SK-N-SH treated with all-trans-retinoic acid at 6 μM for 48 hours (cell line): ENCODE measurements around the gene TSPAN18.

Experiments
- ATAC-seq: fragments of 200-7000 bp; cut with Tn5 transposase; 3 replicates; pipeline ENCODE4 v1.9.1; 2020; ENCODE audit warnings: mild to moderate bottlenecking, moderate library complexity
- ARNTL ChIP-seq: fragments of 450-650 bp; formaldehyde crosslinking; IDR thresholded peaks from 2 replicates; pipeline ENCODE4 v1.5.0; 2020; ENCODE audit warnings: low read depth, mild to moderate bottlenecking, moderate library complexity, borderline replicate concordance
- BACH2 ChIP-seq: fragments of 250-450 bp; sonication (Bioruptor Pico); IDR thresholded peaks from 2 replicates; pipeline ENCODE4 v1.9.0; 2021; ENCODE audit warnings: mild to moderate bottlenecking, borderline replicate concordance
- CSDC2 ChIP-seq: fragments of 250-450 bp; sonication (Bioruptor Pico); IDR thresholded peaks from 2 replicates; pipeline ENCODE4 v1.5.0; 2020; ENCODE audit warnings: mild to moderate bottlenecking, moderate library complexity
- ESRRG ChIP-seq: fragments of 250-450 bp; sonication (Bioruptor Pico); IDR thresholded peaks from 2 replicates; pipeline ENCODE4 v1.6.1; 2021; ENCODE audit warnings: mild to moderate bottlenecking
- OSR1 ChIP-seq: fragments of 250-450 bp; sonication (Bioruptor Pico); IDR thresholded peaks from 2 replicates; pipeline ENCODE4 v1.8.0; 2022; ENCODE audit warnings: moderate library complexity, mild to moderate bottlenecking, inconsistent platforms
- PPARA ChIP-seq: fragments of 250-450 bp; sonication (Bioruptor Pico); IDR thresholded peaks from 2 replicates; pipeline ENCODE4 v1.5.0; 2020; ENCODE audit warnings: mild to moderate bottlenecking, borderline replicate concordance
- RARB ChIP-seq: fragments of 250-450 bp; sonication (Bioruptor Pico); IDR thresholded peaks from 2 replicates; pipeline ENCODE4 v1.8.0; 2021; ENCODE audit warnings: mild to moderate bottlenecking, moderate library complexity
- SNAI2 ChIP-seq: fragments of 250-450 bp; sonication (Bioruptor Pico); IDR thresholded peaks from 2 replicates; pipeline ENCODE4 v1.5.0; 2020; ENCODE audit warnings: mild to moderate bottlenecking, moderate library complexity
- TCF4 ChIP-seq: fragments of 250-450 bp; sonication (Bioruptor Pico); IDR thresholded peaks from 2 replicates; pipeline ENCODE4 v1.8.0; 2021; ENCODE audit warnings: mild to moderate bottlenecking, moderate library complexity, borderline replicate concordance
- TOX ChIP-seq: fragments of 250-450 bp; sonication (Bioruptor Pico); IDR thresholded peaks from 2 replicates; pipeline ENCODE4 v1.8.0; 2021; ENCODE audit warnings: mild to moderate bottlenecking, moderate library complexity, borderline replicate concordance
- ZFP3 ChIP-seq: fragments of 250-450 bp; sonication (Bioruptor Pico); IDR thresholded peaks from 2 replicates; pipeline ENCODE4 v1.5.0; 2020; ENCODE audit warnings: mild to moderate bottlenecking, moderate library complexity
- ZFP30 ChIP-seq: fragments of 450-650 bp; formaldehyde crosslinking; IDR thresholded peaks from 2 replicates; pipeline ENCODE4 v1.5.0; 2022; ENCODE audit warnings: mild to moderate bottlenecking, moderate library complexity
- ZNF565 ChIP-seq: fragments of 450-650 bp; formaldehyde crosslinking; conservative IDR thresholded peaks from 2 replicates; pipeline ENCODE4 v1.5.0; 2020; ENCODE audit warnings: low read depth, mild to moderate bottlenecking, moderate library complexity
- ZNF70 ChIP-seq: fragments of 450-650 bp; formaldehyde crosslinking; IDR thresholded peaks from 2 replicates; pipeline ENCODE4 v1.5.0; 2020; ENCODE audit warnings: mild to moderate bottlenecking, moderate library complexity
- ZNF8 ChIP-seq: fragments of 450-650 bp; formaldehyde crosslinking; IDR thresholded peaks from 2 replicates; pipeline ENCODE4 v1.5.0; 2020; ENCODE audit warnings: mild to moderate bottlenecking, moderate library complexity
- TF ChIP-seq, protein P1 (sequence below): fragments of 250-450 bp; sonication (Bioruptor Pico); IDR thresholded peaks from 2 replicates; pipeline ENCODE4 v1.8.0; 2020; ENCODE audit warnings: mild to moderate bottlenecking, moderate library complexity, borderline replicate concordance
- TF ChIP-seq, protein P2 (sequence below): fragments of 250-450 bp; sonication (Bioruptor Pico); IDR thresholded peaks from 2 replicates; pipeline ENCODE4 v1.5.0; 2020; ENCODE audit warnings: mild to moderate bottlenecking, moderate library complexity
- TF ChIP-seq, protein P3 (sequence below): fragments of 250-450 bp; sonication (Bioruptor Pico); IDR thresholded peaks from 2 replicates; pipeline ENCODE4 v1.5.1; 2021; ENCODE audit warnings: mild to moderate bottlenecking, moderate library complexity
- TF ChIP-seq, protein P4 (sequence below): fragments of 250-450 bp; sonication (Bioruptor Pico); IDR thresholded peaks from 2 replicates; pipeline ENCODE4 v1.5.1; 2020; ENCODE audit warnings: low read depth, mild to moderate bottlenecking, moderate library complexity
- TF ChIP-seq, protein P5 (sequence below): fragments of 250-450 bp; sonication (Bioruptor Pico); IDR thresholded peaks from 2 replicates; pipeline ENCODE4 v1.8.0; 2021; ENCODE audit warnings: low read depth, mild to moderate bottlenecking, moderate library complexity, borderline replicate concordance

The TSPAN18 gene

DNA sequence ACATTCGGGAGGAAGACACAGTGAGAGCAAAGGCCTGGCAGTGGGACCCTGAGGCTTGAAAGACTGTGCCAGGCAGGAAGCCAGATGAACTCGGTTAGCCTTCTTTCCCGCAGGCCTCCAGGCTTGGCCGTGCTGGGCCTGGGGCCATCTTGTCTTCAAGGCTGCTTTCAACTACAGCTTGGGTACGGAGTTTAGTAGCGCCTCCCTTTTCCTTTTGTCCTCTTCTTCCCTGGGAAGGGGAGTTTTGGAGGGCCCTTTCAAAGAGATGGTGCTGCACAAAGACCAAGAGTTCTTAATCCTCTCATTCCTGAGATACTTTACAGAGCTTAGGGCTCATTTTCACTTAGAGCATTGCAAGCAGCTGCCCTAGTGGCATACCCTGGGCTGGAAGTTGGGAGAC, 136.5 kb downstream of the TSPAN18 start:
- TF ChIP-seq, protein P1, sequence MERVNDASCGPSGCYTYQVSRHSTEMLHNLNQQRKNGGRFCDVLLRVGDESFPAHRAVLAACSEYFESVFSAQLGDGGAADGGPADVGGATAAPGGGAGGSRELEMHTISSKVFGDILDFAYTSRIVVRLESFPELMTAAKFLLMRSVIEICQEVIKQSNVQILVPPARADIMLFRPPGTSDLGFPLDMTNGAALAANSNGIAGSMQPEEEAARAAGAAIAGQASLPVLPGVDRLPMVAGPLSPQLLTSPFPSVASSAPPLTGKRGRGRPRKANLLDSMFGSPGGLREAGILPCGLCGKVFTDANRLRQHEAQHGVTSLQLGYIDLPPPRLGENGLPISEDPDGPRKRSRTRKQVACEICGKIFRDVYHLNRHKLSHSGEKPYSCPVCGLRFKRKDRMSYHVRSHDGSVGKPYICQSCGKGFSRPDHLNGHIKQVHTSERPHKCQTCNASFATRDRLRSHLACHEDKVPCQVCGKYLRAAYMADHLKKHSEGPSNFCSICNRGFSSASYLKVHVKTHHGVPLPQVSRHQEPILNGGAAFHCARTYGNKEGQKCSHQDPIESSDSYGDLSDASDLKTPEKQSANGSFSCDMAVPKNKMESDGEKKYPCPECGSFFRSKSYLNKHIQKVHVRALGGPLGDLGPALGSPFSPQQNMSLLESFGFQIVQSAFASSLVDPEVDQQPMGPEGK (CRISPR knock-in tag) = no peak
- TF ChIP-seq, protein P2, sequence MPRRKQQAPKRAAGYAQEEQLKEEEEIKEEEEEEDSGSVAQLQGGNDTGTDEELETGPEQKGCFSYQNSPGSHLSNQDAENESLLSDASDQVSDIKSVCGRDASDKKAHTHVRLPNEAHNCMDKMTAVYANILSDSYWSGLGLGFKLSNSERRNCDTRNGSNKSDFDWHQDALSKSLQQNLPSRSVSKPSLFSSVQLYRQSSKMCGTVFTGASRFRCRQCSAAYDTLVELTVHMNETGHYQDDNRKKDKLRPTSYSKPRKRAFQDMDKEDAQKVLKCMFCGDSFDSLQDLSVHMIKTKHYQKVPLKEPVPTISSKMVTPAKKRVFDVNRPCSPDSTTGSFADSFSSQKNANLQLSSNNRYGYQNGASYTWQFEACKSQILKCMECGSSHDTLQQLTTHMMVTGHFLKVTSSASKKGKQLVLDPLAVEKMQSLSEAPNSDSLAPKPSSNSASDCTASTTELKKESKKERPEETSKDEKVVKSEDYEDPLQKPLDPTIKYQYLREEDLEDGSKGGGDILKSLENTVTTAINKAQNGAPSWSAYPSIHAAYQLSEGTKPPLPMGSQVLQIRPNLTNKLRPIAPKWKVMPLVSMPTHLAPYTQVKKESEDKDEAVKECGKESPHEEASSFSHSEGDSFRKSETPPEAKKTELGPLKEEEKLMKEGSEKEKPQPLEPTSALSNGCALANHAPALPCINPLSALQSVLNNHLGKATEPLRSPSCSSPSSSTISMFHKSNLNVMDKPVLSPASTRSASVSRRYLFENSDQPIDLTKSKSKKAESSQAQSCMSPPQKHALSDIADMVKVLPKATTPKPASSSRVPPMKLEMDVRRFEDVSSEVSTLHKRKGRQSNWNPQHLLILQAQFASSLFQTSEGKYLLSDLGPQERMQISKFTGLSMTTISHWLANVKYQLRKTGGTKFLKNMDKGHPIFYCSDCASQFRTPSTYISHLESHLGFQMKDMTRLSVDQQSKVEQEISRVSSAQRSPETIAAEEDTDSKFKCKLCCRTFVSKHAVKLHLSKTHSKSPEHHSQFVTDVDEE (CRISPR knock-in tag) = no peak
- no peak for TF ChIP-seq SNAI2 (CRISPR knock-in tag)
- no peak for TF ChIP-seq TOX (CRISPR knock-in tag)
- TF ChIP-seq, protein P3, sequence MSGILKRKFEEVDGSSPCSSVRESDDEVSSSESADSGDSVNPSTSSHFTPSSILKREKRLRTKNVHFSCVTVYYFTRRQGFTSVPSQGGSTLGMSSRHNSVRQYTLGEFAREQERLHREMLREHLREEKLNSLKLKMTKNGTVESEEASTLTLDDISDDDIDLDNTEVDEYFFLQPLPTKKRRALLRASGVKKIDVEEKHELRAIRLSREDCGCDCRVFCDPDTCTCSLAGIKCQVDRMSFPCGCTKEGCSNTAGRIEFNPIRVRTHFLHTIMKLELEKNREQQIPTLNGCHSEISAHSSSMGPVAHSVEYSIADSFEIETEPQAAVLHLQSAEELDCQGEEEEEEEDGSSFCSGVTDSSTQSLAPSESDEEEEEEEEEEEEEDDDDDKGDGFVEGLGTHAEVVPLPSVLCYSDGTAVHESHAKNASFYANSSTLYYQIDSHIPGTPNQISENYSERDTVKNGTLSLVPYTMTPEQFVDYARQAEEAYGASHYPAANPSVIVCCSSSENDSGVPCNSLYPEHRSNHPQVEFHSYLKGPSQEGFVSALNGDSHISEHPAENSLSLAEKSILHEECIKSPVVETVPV (CRISPR knock-in tag) = no peak
- TF ChIP-seq ESRRG (CRISPR knock-in tag) = no peak
- no peak for TF ChIP-seq CSDC2 (CRISPR knock-in tag)
- no peak for TF ChIP-seq OSR1 (CRISPR knock-in tag)
- no peak for TF ChIP-seq ZFP30 (CRISPR knock-in tag)
- no peak for TF ChIP-seq ZNF565
- TF ChIP-seq ZFP3 = no peak
- no peak for TF ChIP-seq ZNF70 (CRISPR knock-in tag)
- no peak for TF ChIP-seq TCF4 (CRISPR knock-in tag)
- no peak for TF ChIP-seq ARNTL (CRISPR knock-in tag)
- no peak for TF ChIP-seq PPARA (CRISPR knock-in tag)
- TF ChIP-seq BACH2 (CRISPR knock-in tag) = no peak
- TF ChIP-seq, protein P4, sequence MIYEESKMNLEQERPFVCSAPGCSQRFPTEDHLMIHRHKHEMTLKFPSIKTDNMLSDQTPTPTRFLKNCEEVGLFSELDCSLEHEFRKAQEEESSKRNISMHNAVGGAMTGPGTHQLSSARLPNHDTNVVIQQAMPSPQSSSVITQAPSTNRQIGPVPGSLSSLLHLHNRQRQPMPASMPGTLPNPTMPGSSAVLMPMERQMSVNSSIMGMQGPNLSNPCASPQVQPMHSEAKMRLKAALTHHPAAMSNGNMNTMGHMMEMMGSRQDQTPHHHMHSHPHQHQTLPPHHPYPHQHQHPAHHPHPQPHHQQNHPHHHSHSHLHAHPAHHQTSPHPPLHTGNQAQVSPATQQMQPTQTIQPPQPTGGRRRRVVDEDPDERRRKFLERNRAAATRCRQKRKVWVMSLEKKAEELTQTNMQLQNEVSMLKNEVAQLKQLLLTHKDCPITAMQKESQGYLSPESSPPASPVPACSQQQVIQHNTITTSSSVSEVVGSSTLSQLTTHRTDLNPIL (CRISPR knock-in tag) = no peak
- TF ChIP-seq, protein P5, sequence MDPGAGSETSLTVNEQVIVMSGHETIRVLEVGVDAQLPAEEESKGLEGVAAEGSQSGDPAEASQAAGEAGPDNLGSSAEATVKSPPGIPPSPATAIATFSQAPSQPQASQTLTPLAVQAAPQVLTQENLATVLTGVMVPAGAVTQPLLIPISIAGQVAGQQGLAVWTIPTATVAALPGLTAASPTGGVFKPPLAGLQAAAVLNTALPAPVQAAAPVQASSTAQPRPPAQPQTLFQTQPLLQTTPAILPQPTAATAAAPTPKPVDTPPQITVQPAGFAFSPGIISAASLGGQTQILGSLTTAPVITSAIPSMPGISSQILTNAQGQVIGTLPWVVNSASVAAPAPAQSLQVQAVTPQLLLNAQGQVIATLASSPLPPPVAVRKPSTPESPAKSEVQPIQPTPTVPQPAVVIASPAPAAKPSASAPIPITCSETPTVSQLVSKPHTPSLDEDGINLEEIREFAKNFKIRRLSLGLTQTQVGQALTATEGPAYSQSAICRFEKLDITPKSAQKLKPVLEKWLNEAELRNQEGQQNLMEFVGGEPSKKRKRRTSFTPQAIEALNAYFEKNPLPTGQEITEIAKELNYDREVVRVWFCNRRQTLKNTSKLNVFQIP (CRISPR knock-in tag) = no peak
- no peak for TF ChIP-seq ZNF8 (CRISPR knock-in tag)
- no peak for ATAC-seq

DNA sequence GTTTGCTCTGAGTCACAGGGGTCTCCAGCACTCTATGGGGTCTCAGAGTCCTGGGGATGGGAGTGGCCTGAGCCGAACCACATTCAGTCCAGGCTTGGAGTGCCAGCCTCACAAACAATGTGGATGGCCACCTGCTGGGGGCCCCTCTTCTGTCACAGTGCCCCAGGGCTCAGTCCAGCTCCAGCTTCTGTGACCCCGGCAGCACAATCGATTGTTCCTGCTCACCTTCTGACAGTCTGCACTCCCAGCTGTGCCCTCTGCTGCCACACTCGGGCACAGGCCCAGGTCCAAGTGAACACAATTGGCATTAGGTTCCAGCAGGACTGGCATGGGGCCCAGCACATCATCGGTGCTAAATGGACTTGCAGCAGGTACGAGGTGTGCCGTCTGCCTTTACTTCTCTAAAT, 139.1 kb downstream of the TSPAN18 start:
- TF ChIP-seq ZFP30 (CRISPR knock-in tag) (no peak), ZFP3 (no peak), CSDC2 (CRISPR knock-in tag) (no peak), OSR1 (CRISPR knock-in tag) (no peak), RARB (CRISPR knock-in tag) (no peak), PPARA (CRISPR knock-in tag) (no peak)
- TF ChIP-seq, protein P2 (CRISPR knock-in tag) = no peak
- TF ChIP-seq, protein P1 (CRISPR knock-in tag) = no peak
- TF ChIP-seq, protein P4 (CRISPR knock-in tag) = no peak
- TF ChIP-seq, all 23 proteins: peak for 0
- no peak for ATAC-seq
